H1 (cell line): ENCODE measurements around the gene SLC13A3. TPM values are rescaled to one million over a fixed set of nuclear protein-coding genes. Genes with fewer than 3 reads are reported as not detected.

ENCODE experiments used
- GABPA ChIP-seq: IDR thresholded peaks from 2 replicates; pipeline ENCODE4 v1.6.1; 2011; ENCODE audit warnings: mild to moderate bottlenecking, low read length, moderate library complexity, borderline replicate concordance; ENCODE audit not compliant: insufficient read depth
- SP4 ChIP-seq: IDR thresholded peaks from 2 replicates; pipeline ENCODE4 v1.6.1; 2012; ENCODE audit warnings: low read length, inconsistent platforms
- TAF1 ChIP-seq: IDR thresholded peaks from 2 replicates; pipeline ENCODE4 v1.6.1; 2011; ENCODE audit warnings: mild to moderate bottlenecking, low read depth, low read length
- polyA plus RNA-seq, 7 experiments: library from polyadenylated mRNA; depleted of rRNA in 3 of 7; stranded (reverse) in 5 of 7; unstranded in 2 of 7; fragments of >200 nt in 5 of 7; fragments of 200-250 nt in 2 of 7; gene quantifications; 1 replicate in 5 of 7; 2 replicates in 1 of 7; 4 replicates in 1 of 7; pipeline versions ENCODE4 v1.2.1 to v1.2.3, GENCODE V29; 2011 to 2013; ENCODE audit warnings: missing spikeins in 2 of 7, mixed read lengths in 2 of 7
- total RNA-seq: library from RNA; stranded (reverse); fragmentation: NEBNext Ultra II Directional; extraction: Animal tissue kit (Norgen Biotek cat#: 25700); gene quantifications from 2 replicates; pipeline ENCODE4 v1.2.1, GENCODE V29; 2021

Gene SLC13A3
- total and polyA plus RNA-seq, 2 of the 8 experiments (the other 6 are each of a cell fraction or from before 2014, with no cell fraction given): 9.4 to 12.6 TPM

DNA sequence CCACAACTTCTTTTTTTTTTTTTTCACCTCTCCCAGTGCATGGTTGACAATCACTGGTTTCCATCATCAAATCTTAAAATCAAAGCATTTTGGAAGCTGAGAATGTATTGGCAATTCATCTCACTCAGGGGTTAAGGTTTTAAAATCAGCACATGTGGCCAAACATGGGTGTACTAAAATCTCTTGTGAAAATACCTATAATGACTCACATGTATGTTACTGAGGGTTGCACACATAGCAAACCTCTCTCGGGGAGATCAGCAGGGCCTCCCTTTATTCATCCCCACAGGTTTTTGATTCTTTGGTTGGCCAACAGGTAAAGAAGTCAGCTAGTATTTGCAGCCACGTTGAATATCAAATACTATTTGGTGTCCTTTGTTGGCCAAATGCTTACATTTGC, 56.5 kb downstream of the SLC13A3 start (continued):
- TF ChIP-seq GABPA: no peak
- TF ChIP-seq SP4: no peak
- no peak for TF ChIP-seq TAF1
